ENCODE results near the gene SLC6A1. TPM values are rescaled to one million over a fixed set of nuclear protein-coding genes. Genes with fewer than 3 reads are reported as not detected.

The SLC6A1 gene
- total and polyA plus RNA-seq, 2 of the 4 experiments (the other 2 are of a cell fraction) = 0.02 TPM; not detected in 1

DNA sequence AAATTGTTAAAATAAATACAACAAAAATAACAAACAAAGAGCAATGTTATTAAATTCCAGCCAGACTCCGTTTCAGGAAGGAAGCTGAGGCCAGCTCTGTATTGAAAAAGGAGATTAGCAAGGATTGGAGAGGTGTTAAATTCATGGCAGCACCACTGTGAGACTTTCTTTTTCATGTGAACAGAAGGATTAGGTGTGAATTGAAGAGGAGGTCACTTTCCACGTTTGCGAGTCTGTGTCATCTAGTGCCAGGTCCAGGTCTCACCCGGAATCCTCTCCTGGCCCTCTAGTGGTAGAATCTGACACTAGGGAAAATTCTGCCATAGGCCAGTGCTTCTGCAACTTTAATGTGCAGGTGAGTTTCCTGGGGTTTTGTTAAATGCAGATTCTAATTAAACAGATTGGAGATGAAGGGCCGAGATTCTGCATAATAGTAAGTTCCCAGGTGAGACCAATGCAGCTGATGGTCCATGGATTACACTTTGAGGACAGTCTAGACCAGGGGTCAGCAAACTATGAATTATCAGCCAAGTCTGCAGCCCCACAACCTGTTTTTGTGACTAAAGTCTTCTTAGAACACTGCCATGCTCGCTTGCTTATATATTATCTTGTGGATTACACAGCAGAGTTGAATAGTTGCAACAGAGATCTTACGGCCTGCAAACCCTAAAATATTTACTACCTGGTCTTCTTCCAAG, 9.2 kb upstream of the SLC6A1 start:
- no peaks in the 10 kb centered on the region for H4K20me1 ChIP-seq (ENCODE audit: insufficient read depth, low read length)
- no peak overlapping the region for H2BK15ac ChIP-seq (ENCODE audit: low read depth, low read length)
- ATAC-seq (ENCODE audit: low read depth) (peak; percentile 77), DNase-seq (peak; percentile 17)
- H4K8ac ChIP-seq (ENCODE audit: low read depth in 2 of 2, low read length in 2 of 2) = no peak overlapping the region
- H3K9me1 ChIP-seq (ENCODE audit: insufficient read depth, low read length) = no peaks in the 10 kb centered on the region
- H3K56ac ChIP-seq (ENCODE audit: extremely low read depth, insufficient read depth, low read length) = no peak overlapping the region
- no peak overlapping the region for H3K4ac ChIP-seq (ENCODE audit: low read depth, low read length)
- dilution Hi-C loops (cut with HindIII; ENCODE audit: low sequenced_read_pairs, unreplicated experiment) (no loop called here), intact Hi-C loops (cut with micrococcal nuclease) (loop anchor here (2.0 kb wide), 1 partner anchor 223 kb away; no protein-coding TSS in a partner anchor), in situ Hi-C loops (cut with MboI; ENCODE audit: low sequenced_read_pairs) (no loop called here)
- no peak overlapping the region for H2AK5ac ChIP-seq (ENCODE audit: low read depth, low read length)
- no peak overlapping the region for H2BK120ac ChIP-seq (ENCODE audit: low read depth, low read length)
- no peak overlapping the region for H4K5ac ChIP-seq (ENCODE audit: low read depth, low read length)
- no peak overlapping the region for H3K4me3 ChIP-seq (ENCODE audit: insufficient read depth, low read depth, low read length)
- H3K14ac ChIP-seq (replicated peaks; ENCODE audit: low read depth, low read length) = no peak overlapping the region
- no peaks in the 10 kb centered on the region for H3K79me1 ChIP-seq (ENCODE audit: low read depth in 1 of 2, low read length in 2 of 2)
- no peak overlapping the region for H2AFZ ChIP-seq (replicated peaks; ENCODE audit: low read length, poor library complexity)
- BruUV-seq (replicated peaks) = no TSS peak
- no peak overlapping the region for H2AK9ac ChIP-seq (replicated peaks; ENCODE audit: low read depth, low read length, poor library complexity)
- ChIA-PET POLR2A (ENCODE audit: unreplicated experiment) (no interaction called here), CTCF (interaction anchor here (0.6 to 1.5 kb wide), 9 partner anchors 10 to 46 kb away, joined by 3 to 4 read pairs (median 3); partner anchors contain the start of gene SLC6A1)
- no peak overlapping the region for H3K23ac ChIP-seq (ENCODE audit: low read depth, low read length)
- peaks cover 25% of the 10 kb centered on the region for H3K27me3 ChIP-seq (ENCODE audit: control insufficient read depth, insufficient read depth, low read length)
- H3K9me3 ChIP-seq (ENCODE audit: control insufficient read depth, insufficient read depth, low read length) = no peaks in the 10 kb centered on the region
- H3K4me1 ChIP-seq (ENCODE audit: control insufficient read depth, insufficient read depth, low read length) = no peaks in the 10 kb centered on the region
- no peak overlapping the region for H4K91ac ChIP-seq (ENCODE audit: insufficient read depth, low read depth, low read length)
- no peak for TF ChIP-seq CEBPB (IDR thresholded peaks at IDR 0.05; ENCODE audit: low read depth, low read length)
- TF ChIP-seq BHLHE40 (IDR thresholded peaks at IDR 0.05; ENCODE audit: low read depth, low read length) = no peak
- TF ChIP-seq RAD21 (IDR thresholded peaks at IDR 0.05; ENCODE audit: low read length) = peak; percentile 33
- TF ChIP-seq, protein P1, sequence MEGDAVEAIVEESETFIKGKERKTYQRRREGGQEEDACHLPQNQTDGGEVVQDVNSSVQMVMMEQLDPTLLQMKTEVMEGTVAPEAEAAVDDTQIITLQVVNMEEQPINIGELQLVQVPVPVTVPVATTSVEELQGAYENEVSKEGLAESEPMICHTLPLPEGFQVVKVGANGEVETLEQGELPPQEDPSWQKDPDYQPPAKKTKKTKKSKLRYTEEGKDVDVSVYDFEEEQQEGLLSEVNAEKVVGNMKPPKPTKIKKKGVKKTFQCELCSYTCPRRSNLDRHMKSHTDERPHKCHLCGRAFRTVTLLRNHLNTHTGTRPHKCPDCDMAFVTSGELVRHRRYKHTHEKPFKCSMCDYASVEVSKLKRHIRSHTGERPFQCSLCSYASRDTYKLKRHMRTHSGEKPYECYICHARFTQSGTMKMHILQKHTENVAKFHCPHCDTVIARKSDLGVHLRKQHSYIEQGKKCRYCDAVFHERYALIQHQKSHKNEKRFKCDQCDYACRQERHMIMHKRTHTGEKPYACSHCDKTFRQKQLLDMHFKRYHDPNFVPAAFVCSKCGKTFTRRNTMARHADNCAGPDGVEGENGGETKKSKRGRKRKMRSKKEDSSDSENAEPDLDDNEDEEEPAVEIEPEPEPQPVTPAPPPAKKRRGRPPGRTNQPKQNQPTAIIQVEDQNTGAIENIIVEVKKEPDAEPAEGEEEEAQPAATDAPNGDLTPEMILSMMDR (conservative IDR thresholded peaks at IDR 0.05; ENCODE audit: low read depth, low read length) = peak; percentile 58
- TF ChIP-seq SMC3 (IDR thresholded peaks at IDR 0.05; ENCODE audit: low read depth, low read length) = peak; percentile 37
- no peak for TF ChIP-seq ELK1 (IDR thresholded peaks at IDR 0.05; ENCODE audit: borderline replicate concordance, low read depth, low read length)
- no peak for TF ChIP-seq NFE2L2 (IDR thresholded peaks at IDR 0.05; ENCODE audit: low read depth, low read length)
- no peak for TF ChIP-seq MAZ (IDR thresholded peaks at IDR 0.05; ENCODE audit: borderline replicate concordance, low read depth, low read length)
- TF ChIP-seq POLR2A (IDR thresholded peaks at IDR 0.05; ENCODE audit: low read depth, low read length) = no peak
- no peak for TF ChIP-seq RFX5 (IDR thresholded peaks at IDR 0.05; ENCODE audit: low read depth, low read length)
- TF ChIP-seq CHD1 (IDR thresholded peaks at IDR 0.05; ENCODE audit: low read depth, low read length) = no peak
- H3K4me2 ChIP-seq (ENCODE audit: low read depth, low read length) = peak overlapping the region; percentile 53
- H3K27ac ChIP-seq (ENCODE audit: insufficient read depth, low read length) = no peak overlapping the region
- WGBS, 2 experiments (ENCODE audit: extremely low coverage in 2 of 2, insufficient read length in 1 of 2) = 4% methylated on average over 3 of the region's 7 CpGs; no CpG with 5 or more reads in 1 of the 2 experiments
- no peak overlapping the region for H3K18ac ChIP-seq (ENCODE audit: low read depth, low read length)
- H2BK20ac ChIP-seq (ENCODE audit: low read depth, low read length) = no peak overlapping the region
- H3K36me3 ChIP-seq (ENCODE audit: control insufficient read depth, insufficient read depth, low read length) = no peaks in the 10 kb centered on the region
- H3K9ac ChIP-seq (ENCODE audit: low read depth, low read length) = no peak overlapping the region
- no peak overlapping the region for H2BK5ac ChIP-seq (ENCODE audit: low read depth, low read length, poor library complexity, severe bottlenecking)

Measured in IMR-90 (cell line).